ENCODE measurements around the gene GTF3C1. TPM values are rescaled to one million over a fixed set of nuclear protein-coding genes. Genes with fewer than 3 reads are reported as not detected.
"Not testable (repeated sequence)": the region's sequence is repeated elsewhere in the genome, so short reads cannot be mapped to it uniquely, and the experiment has no call there.

The GTF3C1 gene
- total RNA-seq, 4 donors from 2014 or later = 129 to 276 (median 181) TPM

DNA sequence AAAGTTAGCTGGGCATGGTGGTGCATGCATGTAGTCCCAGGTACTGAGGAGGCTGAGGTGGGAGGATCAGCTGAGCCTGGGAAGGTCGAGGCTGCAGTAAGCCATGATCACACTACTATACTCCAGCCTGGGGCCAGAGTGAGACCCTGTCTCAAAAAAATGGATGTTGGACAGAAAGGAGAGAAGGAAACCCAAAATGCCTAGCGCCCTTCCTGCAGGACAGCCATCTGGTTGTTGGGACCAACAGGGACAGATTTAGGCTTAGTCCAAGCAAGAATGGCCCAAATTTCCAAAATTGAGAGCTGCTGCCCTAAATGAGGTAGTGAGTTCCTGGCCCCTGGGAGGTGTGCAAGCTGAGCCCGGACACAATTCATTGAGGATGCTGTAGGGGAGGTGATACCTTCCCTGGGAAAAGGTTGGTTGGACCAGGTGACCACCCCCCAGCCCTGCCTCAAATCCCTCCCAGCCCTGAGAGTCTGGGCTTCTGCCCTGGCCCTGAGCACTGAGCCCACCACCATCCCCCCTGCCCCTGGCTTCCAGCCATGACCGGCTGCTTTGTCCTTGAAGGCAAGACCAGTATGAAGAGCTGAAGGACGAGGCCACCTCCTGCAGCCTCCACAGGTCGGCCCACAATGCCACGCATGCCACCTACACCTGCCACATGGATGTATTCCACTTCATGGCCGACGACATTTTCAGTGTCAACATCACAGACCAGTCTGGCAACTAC, 112.6 kb downstream of the GTF3C1 start:
- TF ChIP-seq POLR2A (IDR thresholded peaks at IDR 0.05) = no peak
- TF ChIP-seq EP300 (IDR thresholded peaks at IDR 0.05) = no peak
- TF ChIP-seq POLR2AphosphoS5 (IDR thresholded peaks at IDR 0.05) = no peak
- TF ChIP-seq, protein P1, sequence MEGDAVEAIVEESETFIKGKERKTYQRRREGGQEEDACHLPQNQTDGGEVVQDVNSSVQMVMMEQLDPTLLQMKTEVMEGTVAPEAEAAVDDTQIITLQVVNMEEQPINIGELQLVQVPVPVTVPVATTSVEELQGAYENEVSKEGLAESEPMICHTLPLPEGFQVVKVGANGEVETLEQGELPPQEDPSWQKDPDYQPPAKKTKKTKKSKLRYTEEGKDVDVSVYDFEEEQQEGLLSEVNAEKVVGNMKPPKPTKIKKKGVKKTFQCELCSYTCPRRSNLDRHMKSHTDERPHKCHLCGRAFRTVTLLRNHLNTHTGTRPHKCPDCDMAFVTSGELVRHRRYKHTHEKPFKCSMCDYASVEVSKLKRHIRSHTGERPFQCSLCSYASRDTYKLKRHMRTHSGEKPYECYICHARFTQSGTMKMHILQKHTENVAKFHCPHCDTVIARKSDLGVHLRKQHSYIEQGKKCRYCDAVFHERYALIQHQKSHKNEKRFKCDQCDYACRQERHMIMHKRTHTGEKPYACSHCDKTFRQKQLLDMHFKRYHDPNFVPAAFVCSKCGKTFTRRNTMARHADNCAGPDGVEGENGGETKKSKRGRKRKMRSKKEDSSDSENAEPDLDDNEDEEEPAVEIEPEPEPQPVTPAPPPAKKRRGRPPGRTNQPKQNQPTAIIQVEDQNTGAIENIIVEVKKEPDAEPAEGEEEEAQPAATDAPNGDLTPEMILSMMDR (IDR thresholded peaks at IDR 0.05) = no peak
- Histone ChIP-seq H3K27me3 (peaks cover 4% of the 10 kb centered on the region), H3K4me3 (no peak overlapping the region), H3K4me1 (no peaks in the 10 kb centered on the region), H3K36me3 (no peaks in the 10 kb centered on the region), H3K27ac (no peak overlapping the region), H3K9me3 (no peaks in the 10 kb centered on the region)
- WGBS = 95% methylated on average over 3 of the region's 9 CpGs
- peak; percentile 40 to 42 for DNase-seq (ENCODE audit: low spot score in 2 of 2)

DNA sequence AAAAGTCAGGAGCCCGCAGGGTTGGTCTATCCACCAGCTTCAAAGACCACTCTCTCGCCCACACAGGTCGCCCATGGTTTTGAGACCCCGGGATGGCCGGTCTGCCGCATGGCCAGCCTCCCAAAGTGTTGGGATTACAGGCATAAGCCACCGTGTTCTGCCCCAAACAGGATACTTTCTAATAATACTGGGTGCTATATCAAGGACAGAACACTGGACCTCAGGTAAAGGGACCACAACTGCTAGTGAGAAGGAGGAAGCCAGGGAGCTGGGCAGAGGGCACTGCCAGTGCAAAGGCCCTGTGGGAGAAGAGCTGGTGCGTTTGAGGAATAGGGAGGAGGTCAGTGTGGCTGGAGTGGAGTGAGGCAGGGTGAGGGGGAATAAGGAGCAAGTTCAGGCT, 113.6 kb downstream of the GTF3C1 start:
- no peak overlapping the region for H3K27ac ChIP-seq
- no peak overlapping the region for H3K4me3 ChIP-seq
- 97% methylated on average over 8 of the region's 8 CpGs for WGBS
- DNase-seq (ENCODE audit: low spot score in 2 of 2) = peak in 1 of 2 donors; percentile 21
- H3K4me1 ChIP-seq = no peaks in the 10 kb centered on the region
- TF ChIP-seq POLR2A (IDR thresholded peaks at IDR 0.05) (no peak), POLR2AphosphoS5 (IDR thresholded peaks at IDR 0.05) (no peak), EP300 (IDR thresholded peaks at IDR 0.05) (no peak)
- TF ChIP-seq, protein P1 (IDR thresholded peaks at IDR 0.05) = no peak
- H3K36me3 ChIP-seq = no peaks in the 10 kb centered on the region
- H3K9me3 ChIP-seq = no peaks in the 10 kb centered on the region
- H3K27me3 ChIP-seq = peaks cover 5% of the 10 kb centered on the region

DNA sequence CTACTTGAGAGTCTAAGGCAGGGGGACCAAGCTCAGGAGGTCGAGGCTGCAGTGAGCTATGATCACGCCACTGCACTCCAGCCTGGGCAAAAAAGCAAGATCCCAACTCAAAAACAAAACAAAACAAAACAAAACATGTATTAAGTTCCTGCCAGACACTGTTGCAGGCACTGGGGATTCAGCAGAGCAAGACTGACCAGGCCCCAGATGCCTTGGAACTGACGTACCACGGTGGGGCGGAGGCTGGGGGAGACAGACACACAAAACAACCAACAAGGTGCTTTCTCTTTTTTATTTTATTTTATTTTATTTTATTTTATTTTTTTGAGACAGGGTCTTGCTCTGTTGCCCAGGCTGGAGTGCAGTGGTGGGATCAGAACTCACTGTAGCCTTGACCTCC, 114.6 kb downstream of the GTF3C1 start:
- H3K4me3 ChIP-seq, H3K9me3 ChIP-seq, H3K4me1 ChIP-seq, H3K36me3 ChIP-seq, H3K27ac ChIP-seq: not testable (repeated sequence)
- H3K27me3 ChIP-seq = peaks cover 12% of the 10 kb centered on the region
- peak in 1 of 2 donors; percentile 47 for DNase-seq (ENCODE audit: low spot score in 2 of 2)
- WGBS = 96% methylated on average over 5 of the region's 5 CpGs

DNA sequence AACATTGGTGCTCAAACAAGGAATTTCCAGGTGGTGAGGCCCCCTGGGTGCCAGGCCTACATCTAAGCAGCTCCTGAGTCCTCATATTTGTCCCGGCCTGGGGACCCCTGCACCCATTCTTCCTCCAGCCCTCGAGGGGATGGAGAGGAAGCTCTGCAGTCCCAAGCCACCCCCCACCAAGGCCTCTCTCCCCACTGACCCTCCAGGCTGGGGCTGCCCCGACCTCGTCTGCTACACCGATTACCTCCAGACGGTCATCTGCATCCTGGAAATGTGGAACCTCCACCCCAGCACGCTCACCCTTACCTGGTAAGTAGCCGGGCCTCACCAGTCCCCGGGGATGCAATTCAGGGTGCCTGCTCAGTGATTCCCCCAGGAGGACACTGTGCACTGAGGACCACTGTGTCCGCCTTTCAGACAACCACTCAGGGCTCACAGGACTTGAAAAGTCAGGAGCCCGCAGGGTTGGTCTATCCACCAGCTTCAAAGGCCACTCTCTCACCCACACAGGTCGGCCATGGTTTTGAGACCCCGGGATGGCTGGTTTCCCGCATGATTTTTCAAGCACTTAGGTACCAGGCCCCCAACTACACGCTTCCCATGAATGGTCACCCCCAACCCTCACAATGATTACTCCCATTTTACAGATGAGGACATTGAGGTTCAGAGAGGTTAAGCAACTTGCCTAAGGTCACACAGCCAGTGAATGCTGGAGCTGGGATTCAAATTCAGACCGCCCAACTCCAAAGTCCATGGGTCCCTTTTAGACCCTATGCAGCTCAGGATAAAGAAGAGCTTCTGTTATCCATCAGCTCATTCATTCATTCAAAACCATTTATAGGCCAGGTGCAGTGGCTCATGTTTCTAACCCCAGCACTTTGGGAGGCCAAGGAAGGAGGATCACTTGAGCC, 115.3 kb downstream of the GTF3C1 start:
- Histone ChIP-seq H3K9me3 (no peaks in the 10 kb centered on the region), H3K27me3 (peaks cover 17% of the 10 kb centered on the region), H3K4me1 (no peaks in the 10 kb centered on the region), H3K4me3 (no peak overlapping the region), H3K27ac (no peak overlapping the region), H3K36me3 (no peaks in the 10 kb centered on the region)
- DNase-seq (ENCODE audit: low spot score in 2 of 2) = peak in 1 of 2 donors; percentile 69
- TF ChIP-seq EP300 (IDR thresholded peaks at IDR 0.05) = no peak
- TF ChIP-seq POLR2AphosphoS5 (IDR thresholded peaks at IDR 0.05) = no peak
- TF ChIP-seq POLR2A (IDR thresholded peaks at IDR 0.05) = no peak
- TF ChIP-seq, protein P1 (IDR thresholded peaks at IDR 0.05) = no peak
- 86% methylated on average over 14 of the region's 16 CpGs for WGBS

DNA sequence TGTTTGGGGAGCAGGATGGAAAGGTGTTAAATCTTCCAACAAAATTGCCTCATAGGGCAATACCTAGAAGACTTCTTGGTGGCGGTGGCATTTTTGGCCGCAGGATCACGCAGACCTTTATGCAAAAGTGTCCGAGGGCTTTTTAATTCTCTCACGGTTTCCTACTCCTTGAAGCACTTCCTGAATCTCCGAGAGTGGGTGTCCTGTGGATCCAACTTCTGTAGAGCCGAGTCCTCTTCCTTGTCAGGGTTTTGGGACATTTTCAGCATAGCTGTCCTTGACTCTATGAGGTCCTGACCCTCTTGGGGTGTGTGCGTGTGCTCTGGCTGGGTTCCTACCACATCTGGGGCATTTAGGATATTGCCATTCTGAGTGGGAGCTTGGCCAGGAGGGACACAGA, 116.1 kb downstream of the GTF3C1 start:
- H3K36me3 ChIP-seq = no peaks in the 10 kb centered on the region
- no peak overlapping the region for H3K4me3 ChIP-seq
- H3K4me1 ChIP-seq = no peaks in the 10 kb centered on the region
- 66% methylated on average over 8 of the region's 8 CpGs for WGBS
- TF ChIP-seq, protein P1 (IDR thresholded peaks at IDR 0.05) = no peak
- TF ChIP-seq POLR2A (IDR thresholded peaks at IDR 0.05) (no peak), POLR2AphosphoS5 (IDR thresholded peaks at IDR 0.05) (no peak), EP300 (IDR thresholded peaks at IDR 0.05) (no peak)
- peak in 1 of 2 donors; percentile 29 for DNase-seq (ENCODE audit: low spot score in 2 of 2)
- peaks cover 17% of the 10 kb centered on the region for H3K27me3 ChIP-seq
- H3K9me3 ChIP-seq = no peaks in the 10 kb centered on the region
- H3K27ac ChIP-seq = no peak overlapping the region

DNA sequence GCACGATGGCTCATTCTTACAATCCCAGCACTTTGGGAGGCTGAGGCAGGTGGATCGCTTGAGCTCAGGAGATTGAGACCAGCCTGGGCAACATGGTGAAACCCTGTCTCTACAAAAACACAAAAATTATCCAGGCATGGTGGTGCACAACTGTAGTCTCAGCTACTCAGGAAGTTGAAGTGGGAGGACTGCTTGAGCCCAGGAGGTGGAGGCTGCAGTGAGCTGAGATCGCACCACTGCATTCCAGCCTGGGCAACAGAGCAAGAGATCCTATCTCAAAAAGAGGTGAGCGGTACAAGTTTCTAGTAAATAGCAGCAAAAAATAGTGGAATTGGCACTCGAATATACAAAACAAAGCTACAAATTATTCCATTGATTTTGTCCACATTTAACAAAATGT, 116.5 kb downstream of the GTF3C1 start:
- not testable (repeated sequence) for H3K9me3 ChIP-seq; H3K4me1 ChIP-seq; H3K27ac ChIP-seq; H3K4me3 ChIP-seq; H3K36me3 ChIP-seq; DNase-seq (ENCODE audit: low spot score in 2 of 2)
- H3K27me3 ChIP-seq = peaks cover 19% of the 10 kb centered on the region
- WGBS = 73% methylated on average over 5 of the region's 5 CpGs
